A673 (cell line): ENCODE data around the gene ONECUT1. TPM values are rescaled to one million over a fixed set of nuclear protein-coding genes. Genes with fewer than 3 reads are reported as not detected.

Experiments
- BruUV-seq: library from RNA; stranded (reverse); fragments of 400-500 nt; replicated peaks from 2 replicates; lab custom pipeline; 2021; lab: Mats Ljungman, UMichigan
- CTCF ChIA-PET: fragments of 300-600 bp; sonication (Branson Sonifier 250); formaldehyde crosslinking; loops from one replicate; lab custom pipeline; 2022; ENCODE audit warnings: antibody characterized with exemption; lab: Charles Lee
- POLR2A ChIA-PET: fragments of 300-600 bp; sonication (Branson Sonifier 250); formaldehyde crosslinking; loops from one replicate; lab custom pipeline; 2022; ENCODE audit warnings: antibody characterized with exemption; ENCODE audit not compliant: low non-redundant PET; lab: Charles Lee
- DNase-seq: peaks from one replicate; pipeline ENCODE4 v3.0.0-alpha.2; 2015; ENCODE audit warnings: low spot score
- H3K27ac ChIP-seq: fragments of 200-600 bp; sonication (generic); 2 replicates; pipeline ENCODE4 v1.5.1; 2016; ENCODE audit warnings: mixed run types, low read depth, mild to moderate bottlenecking, mixed read lengths, antibody characterized with exemption, low read length; ENCODE audit not compliant: poor library complexity, severe bottlenecking
- H3K27me3 ChIP-seq: fragments of 200-600 bp; sonication (generic); replicated peaks from 2 replicates; pipeline ENCODE4 v1.6.1; 2017; ENCODE audit warnings: mixed run types, low read depth, mild to moderate bottlenecking, mixed read lengths, antibody characterized with exemption, low read length; ENCODE audit not compliant: insufficient read depth, poor library complexity
- H3K36me3 ChIP-seq: fragments of 200-600 bp; sonication (generic); 2 replicates; pipeline ENCODE4 v1.6.1; 2016; ENCODE audit warnings: mixed run types, mild to moderate bottlenecking, mixed read lengths, antibody characterized with exemption, low read length; ENCODE audit not compliant: insufficient read depth, poor library complexity, severe bottlenecking
- H3K4me1 ChIP-seq: fragments of 200-600 bp; sonication (generic); 2 replicates; pipeline ENCODE4 v1.6.1; 2017; ENCODE audit warnings: mixed run types, mild to moderate bottlenecking, mixed read lengths, antibody characterized with exemption, low read length; ENCODE audit not compliant: insufficient read depth, poor library complexity, severe bottlenecking
- H3K4me3 ChIP-seq: fragments of 200-600 bp; sonication (generic); 2 replicates; pipeline ENCODE4 v1.5.1; 2016; ENCODE audit warnings: low read depth, mixed run types, mild to moderate bottlenecking, mixed read lengths, low read length; ENCODE audit not compliant: poor library complexity, severe bottlenecking
- H3K9me3 ChIP-seq: fragments of 200-600 bp; sonication (generic); 2 replicates; pipeline ENCODE4 v1.6.1; 2016; ENCODE audit warnings: mixed run types, low read depth, mild to moderate bottlenecking, mixed read lengths, antibody characterized with exemption, low read length; ENCODE audit not compliant: poor library complexity, severe bottlenecking
- CTCF ChIP-seq: fragments of 300-800, 200-600 bp; sonication (generic); conservative IDR thresholded peaks from 2 replicates; pipeline ENCODE4 v1.5.1; 2017; ENCODE audit warnings: low read depth, mild to moderate bottlenecking, antibody characterized with exemption, low read length, moderate library complexity, mixed read lengths
- EZH2 ChIP-seq: fragments of 200-600 bp; sonication (generic); IDR thresholded peaks from 2 replicates; pipeline ENCODE4 v1.6.1; 2017; ENCODE audit warnings: borderline replicate concordance, low read depth, mild to moderate bottlenecking, mixed read lengths, antibody characterized with exemption, low read length; ENCODE audit not compliant: poor library complexity, severe bottlenecking
- intact Hi-C: fragments of 100-400 bp; cut with micrococcal nuclease; formaldehyde crosslinking; loops from one replicate; pipeline ENCODE4 v1.10.0; 2022; ENCODE audit not compliant: unreplicated experiment
- total RNA-seq: library from RNA; stranded (reverse); gene quantifications from 2 replicates; pipeline ENCODE4 v1.2.3, GENCODE V29; 2021

The ONECUT1 gene
- total RNA-seq, 1 experiment from 2014 or later = not detected

GRCh38 chr15:52757496-52757895, 32.6 kb downstream of the ONECUT1 start:
- no TSS peak for BruUV-seq

GRCh38 chr15:52751522-52751921, 38.6 kb downstream of the ONECUT1 start:
- CTCF ChIA-PET = no interaction called here
- H3K27ac ChIP-seq = no peak overlapping the region
- H3K27me3 ChIP-seq = peaks cover 52% of the 10 kb centered on the region
- TF ChIP-seq EZH2 (no peak), CTCF (no peak)
- no peaks in the 10 kb centered on the region for H3K4me1 ChIP-seq
- intact Hi-C loops = no loop called here
- no peak for DNase-seq
- H3K4me3 ChIP-seq = no peak overlapping the region
- no peaks in the 10 kb centered on the region for H3K36me3 ChIP-seq
- H3K9me3 ChIP-seq = no peaks in the 10 kb centered on the region
- no TSS peak for BruUV-seq
- POLR2A ChIA-PET = no interaction called here

More at GRCh38 chr15:52757496-52757895, 32.6 kb downstream of the ONECUT1 start:
- Histone ChIP-seq H3K27me3 (peaks cover 41% of the 10 kb centered on the region), H3K36me3 (no peaks in the 10 kb centered on the region), H3K4me1 (no peaks in the 10 kb centered on the region), H3K9me3 (no peaks in the 10 kb centered on the region), H3K4me3 (no peak overlapping the region), H3K27ac (no peak overlapping the region)
- intact Hi-C loops = no loop called here
- no peak for TF ChIP-seq CTCF
- no peak for TF ChIP-seq EZH2
- no peak for DNase-seq
- CTCF ChIA-PET = no interaction called here
- POLR2A ChIA-PET = interaction anchor here (0.6 kb wide), 1 partner anchor 459 kb away, joined by 3 read pairs; no protein-coding TSS in a partner anchor

- DNase-seq = no peak
- H3K9me3 ChIP-seq = no peaks in the 10 kb centered on the region
- ChIA-PET POLR2A (no interaction called here), CTCF (no interaction called here)
- intact Hi-C loops = no loop called here
- peaks cover 37% of the 10 kb centered on the region for H3K27me3 ChIP-seq
- H3K4me1 ChIP-seq = no peaks in the 10 kb centered on the region
- H3K36me3 ChIP-seq = no peaks in the 10 kb centered on the region
- no peak overlapping the region for H3K4me3 ChIP-seq
- no TSS peak for BruUV-seq
- H3K27ac ChIP-seq = no peak overlapping the region
- TF ChIP-seq EZH2 = no peak
- TF ChIP-seq CTCF = no peak
Observed at GRCh38 chr15:52749258-52749657, 40.9 kb downstream of the ONECUT1 start.
